HEK293 (cell line): Measurements from ENCODE around the gene HIRA.
A peak's percentile ranks its signal among the peaks of the same experiment; 100 is the strongest.

Experiments
- ATF2 ChIP-seq: fragments of 450-650 bp; formaldehyde crosslinking; IDR thresholded peaks from 2 replicates; pipeline ENCODE4 v1.5.1; 2016; ENCODE audit warnings: missing biosample characterization, missing genetic modification characterization, low read depth
- BCL11B ChIP-seq: fragments of 450-650 bp; formaldehyde crosslinking; IDR thresholded peaks from 2 replicates; pipeline ENCODE4 v1.5.1; 2016; ENCODE audit warnings: low read depth, missing biosample characterization, missing genetic modification characterization
- GLI4 ChIP-seq: fragments of 450-650 bp; formaldehyde crosslinking; IDR thresholded peaks from 2 replicates; pipeline ENCODE4 v1.5.1; 2016; ENCODE audit warnings: missing biosample characterization, missing genetic modification characterization
- GLIS2 ChIP-seq: fragments of 450-650 bp; formaldehyde crosslinking; IDR thresholded peaks from 2 replicates; pipeline ENCODE4 v1.5.1; 2016; ENCODE audit warnings: missing biosample characterization, missing genetic modification characterization
- IKZF3 ChIP-seq: fragments of 450-650 bp; IDR thresholded peaks from 2 replicates; pipeline ENCODE4 v1.5.0; 2018; ENCODE audit warnings: missing biosample characterization, mild to moderate bottlenecking, missing genetic modification characterization, moderate library complexity
- KLF1 ChIP-seq: fragments of 450-650 bp; formaldehyde crosslinking; IDR thresholded peaks from 2 replicates; pipeline ENCODE4 v1.5.1; 2016; ENCODE audit warnings: missing biosample characterization, missing genetic modification characterization
- KLF10 ChIP-seq: fragments of 450-650 bp; IDR thresholded peaks from 2 replicates; pipeline ENCODE4 v1.5.1; 2018; ENCODE audit warnings: missing biosample characterization, mild to moderate bottlenecking, missing genetic modification characterization
- MZF1 ChIP-seq: fragments of 450-650 bp; formaldehyde crosslinking; IDR thresholded peaks from 2 replicates; pipeline ENCODE4 v1.5.1; 2017; ENCODE audit warnings: missing biosample characterization, missing genetic modification characterization, borderline replicate concordance
- OSR2 ChIP-seq: fragments of 450-650 bp; formaldehyde crosslinking; IDR thresholded peaks from 2 replicates; pipeline ENCODE4 v1.5.1; 2016; ENCODE audit warnings: missing biosample characterization, missing genetic modification characterization
- OVOL3 ChIP-seq: fragments of 450-650 bp; formaldehyde crosslinking; IDR thresholded peaks from 2 replicates; pipeline ENCODE4 v1.5.1; 2016; ENCODE audit warnings: missing biosample characterization, missing genetic modification characterization
- PRDM10 ChIP-seq: fragments of 450-650 bp; formaldehyde crosslinking; IDR thresholded peaks from 2 replicates; pipeline ENCODE4 v1.5.1; 2016; ENCODE audit warnings: missing biosample characterization, missing genetic modification characterization
- PRDM6 ChIP-seq: fragments of 450-650 bp; formaldehyde crosslinking; IDR thresholded peaks from 2 replicates; pipeline ENCODE4 v1.5.1; 2017; ENCODE audit warnings: missing biosample characterization, missing genetic modification characterization
- SETDB1 ChIP-seq: IDR thresholded peaks from one replicate; pipeline ENCODE4 v1.6.1; 2017; ENCODE audit warnings: mild to moderate bottlenecking, low read length, moderate library complexity, mixed read lengths; ENCODE audit not compliant: insufficient read length
- ZBTB6 ChIP-seq: fragments of 450-650 bp; formaldehyde crosslinking; IDR thresholded peaks from 2 replicates; pipeline ENCODE4 v1.5.1; 2017; ENCODE audit warnings: missing biosample characterization, missing genetic modification characterization
- ZIC2 ChIP-seq: fragments of 450-650 bp; formaldehyde crosslinking; IDR thresholded peaks from 2 replicates; pipeline ENCODE4 v1.5.1; 2016; ENCODE audit warnings: missing biosample characterization, missing genetic modification characterization
- ZNF121 ChIP-seq: fragments of 450-650 bp; formaldehyde crosslinking; IDR thresholded peaks from 2 replicates; pipeline ENCODE4 v1.5.1; 2016; ENCODE audit warnings: missing biosample characterization, missing genetic modification characterization
- ZNF19 ChIP-seq: fragments of 450-650 bp; formaldehyde crosslinking; IDR thresholded peaks from 2 replicates; pipeline ENCODE4; 2016; ENCODE audit warnings: missing biosample characterization, missing genetic modification characterization, low read depth
- ZNF248 ChIP-seq: fragments of 450-650 bp; formaldehyde crosslinking; IDR thresholded peaks from 2 replicates; pipeline ENCODE4 v1.5.1; 2017; ENCODE audit warnings: missing biosample characterization, missing genetic modification characterization
- ZNF266 ChIP-seq: fragments of 450-650 bp; formaldehyde crosslinking; IDR thresholded peaks from 2 replicates; pipeline ENCODE4 v1.5.1; 2016; ENCODE audit warnings: missing biosample characterization, missing genetic modification characterization, low read depth
- ZNF394 ChIP-seq: fragments of 450-650 bp; formaldehyde crosslinking; IDR thresholded peaks from 2 replicates; pipeline ENCODE4 v1.5.1; 2016; ENCODE audit warnings: missing biosample characterization, missing genetic modification characterization, mild to moderate bottlenecking, moderate library complexity, borderline replicate concordance
- ZNF404 ChIP-seq: fragments of 450-650 bp; formaldehyde crosslinking; IDR thresholded peaks from 2 replicates; pipeline ENCODE4 v1.5.1; 2017; ENCODE audit warnings: missing biosample characterization, missing genetic modification characterization
- ZNF518A ChIP-seq: fragments of 450-650 bp; formaldehyde crosslinking; conservative IDR thresholded peaks from 2 replicates; pipeline ENCODE4 v1.5.1; 2016; ENCODE audit warnings: low read depth, missing biosample characterization, missing genetic modification characterization
- ZNF544 ChIP-seq: fragments of 450-650 bp; formaldehyde crosslinking; IDR thresholded peaks from 2 replicates; pipeline ENCODE4 v1.5.0; 2017; ENCODE audit warnings: missing biosample characterization, missing genetic modification characterization
- ZNF701 ChIP-seq: fragments of 450-650 bp; formaldehyde crosslinking; IDR thresholded peaks from 2 replicates; pipeline ENCODE4 v1.5.1; 2016; ENCODE audit warnings: missing biosample characterization, missing genetic modification characterization
- ZSCAN5A ChIP-seq: fragments of 450-650 bp; formaldehyde crosslinking; IDR thresholded peaks from 2 replicates; pipeline ENCODE4 v1.5.1; 2016; ENCODE audit warnings: missing biosample characterization, missing genetic modification characterization

The HIRA gene

GRCh38 chr22:19432133-19432851, 759 bp upstream of the HIRA start, which contains the start of gene MRPL40 (continued):
- TF ChIP-seq ZNF121 (tag by site-specific recombination): peak; percentile 46; the same call in 1 of the 2 replicates
- peak; percentile 99 for TF ChIP-seq ZSCAN5A (tag by site-specific recombination)
- peak; percentile 18; the same call in 1 of the 2 replicates for TF ChIP-seq OVOL3 (tag by site-specific recombination)
- TF ChIP-seq KLF1 (tag by site-specific recombination): peak; percentile 97
- no peak for TF ChIP-seq ATF2 (tag by site-specific recombination)
- TF ChIP-seq ZNF394 (tag by site-specific recombination): peak; percentile 60; the same call in 1 of the 2 replicates
- peak; percentile 90 for TF ChIP-seq ZIC2 (tag by site-specific recombination)
- TF ChIP-seq ZNF266 (tag by site-specific recombination): no peak
- TF ChIP-seq SETDB1: no peak
- peak; percentile 69; the same call in 1 of the 2 replicates for TF ChIP-seq ZBTB6 (tag by site-specific recombination)
- 0 out of 2 replicates have a peak, but pooled peaks have one; percentile 4 for TF ChIP-seq PRDM6 (tag by site-specific recombination)
- peak; percentile 21 for TF ChIP-seq OSR2
- no peak for TF ChIP-seq ZNF404
- TF ChIP-seq IKZF3 (tag by site-specific recombination): peak; percentile 58; the same call in 1 of the 2 replicates
- TF ChIP-seq ZNF518A (tag by site-specific recombination): no peak
- TF ChIP-seq ZNF248 (tag by site-specific recombination): no peak
- TF ChIP-seq BCL11B (tag by site-specific recombination): peak; percentile 98
- TF ChIP-seq GLI4 (tag by site-specific recombination): peak; percentile 92; the same call in 1 of the 2 replicates
- TF ChIP-seq ZNF544: no peak
- no peak for TF ChIP-seq MZF1 (tag by site-specific recombination)
- peak; percentile 92 for TF ChIP-seq GLIS2 (tag by site-specific recombination)
- no peak for TF ChIP-seq ZNF701 (tag by site-specific recombination)
- TF ChIP-seq PRDM10: peak; percentile 97
- TF ChIP-seq KLF10 (tag by site-specific recombination): peak; percentile 84
- no peak for TF ChIP-seq ZNF19 (tag by site-specific recombination)
